GM12865 (cell line): ENCODE results near the gene TMEM164.

Source experiments
- DNase-seq: peaks from one replicate; pipeline ENCODE4 v3.0.0; 2010; ENCODE audit warnings: low read depth
- H3K4me3 ChIP-seq: 2 replicates; pipeline ENCODE4 v1.5.1; 2011; ENCODE audit warnings: mild to moderate bottlenecking, low read depth, low read length, control low read depth
- TF ChIP-seq, protein P1 (sequence below): IDR thresholded peaks from 2 replicates; pipeline ENCODE4 v1.5.1; 2011; ENCODE audit warnings: low read length, control low read depth, low read depth, inconsistent platforms; ENCODE audit not compliant: insufficient read depth; ENCODE audit errors: missing control alignments

The TMEM164 gene

GRCh38 chrX:110170029-110170428, 167.1 kb downstream of the TMEM164 start:
- H3K4me3 ChIP-seq, result no peak overlapping the region
- TF ChIP-seq, protein P1, sequence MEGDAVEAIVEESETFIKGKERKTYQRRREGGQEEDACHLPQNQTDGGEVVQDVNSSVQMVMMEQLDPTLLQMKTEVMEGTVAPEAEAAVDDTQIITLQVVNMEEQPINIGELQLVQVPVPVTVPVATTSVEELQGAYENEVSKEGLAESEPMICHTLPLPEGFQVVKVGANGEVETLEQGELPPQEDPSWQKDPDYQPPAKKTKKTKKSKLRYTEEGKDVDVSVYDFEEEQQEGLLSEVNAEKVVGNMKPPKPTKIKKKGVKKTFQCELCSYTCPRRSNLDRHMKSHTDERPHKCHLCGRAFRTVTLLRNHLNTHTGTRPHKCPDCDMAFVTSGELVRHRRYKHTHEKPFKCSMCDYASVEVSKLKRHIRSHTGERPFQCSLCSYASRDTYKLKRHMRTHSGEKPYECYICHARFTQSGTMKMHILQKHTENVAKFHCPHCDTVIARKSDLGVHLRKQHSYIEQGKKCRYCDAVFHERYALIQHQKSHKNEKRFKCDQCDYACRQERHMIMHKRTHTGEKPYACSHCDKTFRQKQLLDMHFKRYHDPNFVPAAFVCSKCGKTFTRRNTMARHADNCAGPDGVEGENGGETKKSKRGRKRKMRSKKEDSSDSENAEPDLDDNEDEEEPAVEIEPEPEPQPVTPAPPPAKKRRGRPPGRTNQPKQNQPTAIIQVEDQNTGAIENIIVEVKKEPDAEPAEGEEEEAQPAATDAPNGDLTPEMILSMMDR, result no peak
- DNase-seq, result no peak

DNA sequence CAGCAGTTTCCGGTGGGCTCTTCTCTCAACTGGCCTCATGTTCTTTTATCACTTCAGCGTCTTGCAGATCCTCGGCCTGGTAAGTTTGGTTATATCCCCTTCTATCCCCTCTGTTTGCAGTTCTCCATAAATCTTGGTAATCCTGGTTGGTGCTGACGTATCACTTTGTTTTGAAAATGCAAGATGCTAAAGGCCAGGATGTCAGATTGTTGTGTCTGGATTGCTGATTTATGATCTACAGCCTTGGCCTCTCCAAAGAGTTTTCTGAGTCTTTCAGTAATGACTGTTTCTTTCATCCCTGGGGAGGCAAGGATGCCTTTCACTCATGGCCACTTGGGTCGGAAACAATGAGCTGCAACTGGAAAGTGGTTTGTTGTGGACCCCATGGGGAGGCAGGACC, 168.5 kb downstream of the TMEM164 start:
- TF ChIP-seq, protein P1, result no peak
- DNase-seq, result no peak
- no peak overlapping the region for H3K4me3 ChIP-seq

- TF ChIP-seq, protein P1, result no peak
- peak; percentile 78 for DNase-seq
- no peak overlapping the region for H3K4me3 ChIP-seq
These were observed 169.3 kb downstream of the TMEM164 start for GRCh38 chrX:110172215-110172614.

GRCh38 chrX:110173192-110174175, 170.6 kb downstream of the TMEM164 start:
- DNase-seq, result no peak
- no peak overlapping the region for H3K4me3 ChIP-seq
- TF ChIP-seq, protein P1, result no peak

GRCh38 chrX:110175146-110175545, 172.2 kb downstream of the TMEM164 start:
- H3K4me3 ChIP-seq, result no peak overlapping the region
- DNase-seq, result no peak
- TF ChIP-seq, protein P1, result no peak

- no peak overlapping the region for H3K4me3 ChIP-seq
- no peak for DNase-seq
- TF ChIP-seq, protein P1, result no peak
These were observed 172.8 kb downstream of the TMEM164 start for GRCh38 chrX:110175696-110176095.
